Measurements from ENCODE around the gene AKR1C8.
"Not testable (repeated sequence)": the region's sequence is repeated elsewhere in the genome, so short reads cannot be mapped to it uniquely, and the experiment has no call there.

DNA sequence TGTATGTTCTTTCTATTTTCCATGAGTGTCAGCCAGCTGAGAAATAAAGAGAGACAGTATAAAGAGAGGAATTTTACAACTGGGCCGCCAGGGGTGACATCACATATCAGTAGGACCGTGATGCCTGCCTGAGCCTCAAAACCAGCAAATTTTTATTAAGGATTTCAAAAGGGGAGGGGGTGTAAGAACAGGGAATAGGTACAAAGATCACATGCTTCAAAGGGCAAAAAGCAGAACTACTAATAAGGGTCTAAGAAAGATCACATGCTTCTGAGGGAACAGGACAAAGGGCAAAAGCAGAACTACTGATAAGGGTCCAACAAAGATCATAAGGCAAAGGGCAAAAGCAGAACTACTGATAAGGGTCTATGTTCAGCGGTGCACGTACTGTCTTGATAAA is 47.3 kb downstream of the AKR1C8 start:
- TF ChIP-seq, protein P1, sequence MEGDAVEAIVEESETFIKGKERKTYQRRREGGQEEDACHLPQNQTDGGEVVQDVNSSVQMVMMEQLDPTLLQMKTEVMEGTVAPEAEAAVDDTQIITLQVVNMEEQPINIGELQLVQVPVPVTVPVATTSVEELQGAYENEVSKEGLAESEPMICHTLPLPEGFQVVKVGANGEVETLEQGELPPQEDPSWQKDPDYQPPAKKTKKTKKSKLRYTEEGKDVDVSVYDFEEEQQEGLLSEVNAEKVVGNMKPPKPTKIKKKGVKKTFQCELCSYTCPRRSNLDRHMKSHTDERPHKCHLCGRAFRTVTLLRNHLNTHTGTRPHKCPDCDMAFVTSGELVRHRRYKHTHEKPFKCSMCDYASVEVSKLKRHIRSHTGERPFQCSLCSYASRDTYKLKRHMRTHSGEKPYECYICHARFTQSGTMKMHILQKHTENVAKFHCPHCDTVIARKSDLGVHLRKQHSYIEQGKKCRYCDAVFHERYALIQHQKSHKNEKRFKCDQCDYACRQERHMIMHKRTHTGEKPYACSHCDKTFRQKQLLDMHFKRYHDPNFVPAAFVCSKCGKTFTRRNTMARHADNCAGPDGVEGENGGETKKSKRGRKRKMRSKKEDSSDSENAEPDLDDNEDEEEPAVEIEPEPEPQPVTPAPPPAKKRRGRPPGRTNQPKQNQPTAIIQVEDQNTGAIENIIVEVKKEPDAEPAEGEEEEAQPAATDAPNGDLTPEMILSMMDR (IDR thresholded peaks at IDR 0.05) = not testable (repeated sequence)
- not testable (repeated sequence) for TF ChIP-seq POLR2AphosphoS5 (IDR thresholded peaks at IDR 0.05; ENCODE audit: insufficient read depth in 1 of 2, low read depth in 1 of 2); POLR2A (IDR thresholded peaks at IDR 0.05)
